ENCODE data around the gene KCNJ15.

KCNJ15 gene

GRCh38 chr21:38277501-38278131 lies 20.8 kb downstream of the KCNJ15 start:
- no peak overlapping the region for H3K4me3 ChIP-seq (ENCODE audit: low read depth, low read length)
- TF ChIP-seq CTCF (IDR thresholded peaks at IDR 0.05; ENCODE audit: control insufficient read depth, extremely low read depth, insufficient read depth): no peak
- DNase-seq (ENCODE audit: low read depth): no peak

GRCh38 chr21:38280454-38280853 lies 23.7 kb downstream of the KCNJ15 start:
- H3K4me3 ChIP-seq (ENCODE audit: low read depth, low read length): no peak overlapping the region
- TF ChIP-seq CTCF (IDR thresholded peaks at IDR 0.05; ENCODE audit: control insufficient read depth, extremely low read depth, insufficient read depth): no peak
- DNase-seq (ENCODE audit: low read depth): no peak

- TF ChIP-seq CTCF (IDR thresholded peaks at IDR 0.05; ENCODE audit: control insufficient read depth, extremely low read depth, insufficient read depth): no peak
- DNase-seq (ENCODE audit: low read depth): no peak
- no peak overlapping the region for H3K4me3 ChIP-seq (ENCODE audit: low read depth, low read length)
Measured at GRCh38 chr21:38280867-38281266, 24.1 kb downstream of the KCNJ15 start.

- TF ChIP-seq CTCF (IDR thresholded peaks at IDR 0.05; ENCODE audit: control insufficient read depth, extremely low read depth, insufficient read depth): no peak
- DNase-seq (ENCODE audit: low read depth): no peak
- no peak overlapping the region for H3K4me3 ChIP-seq (ENCODE audit: low read depth, low read length)
Measured at GRCh38 chr21:38282921-38283320, 26.1 kb downstream of the KCNJ15 start.

- no peak overlapping the region for H3K4me3 ChIP-seq (ENCODE audit: low read depth, low read length)
- TF ChIP-seq CTCF (IDR thresholded peaks at IDR 0.05; ENCODE audit: control insufficient read depth, extremely low read depth, insufficient read depth): no peak
- DNase-seq (ENCODE audit: low read depth): no peak
Measured at GRCh38 chr21:38284216-38284615, 27.4 kb downstream of the KCNJ15 start.

- no peak overlapping the region for H3K4me3 ChIP-seq (ENCODE audit: low read depth, low read length)
- no peak for TF ChIP-seq CTCF (IDR thresholded peaks at IDR 0.05; ENCODE audit: control insufficient read depth, extremely low read depth, insufficient read depth)
- DNase-seq (ENCODE audit: low read depth): no peak
Measured at GRCh38 chr21:38286739-38287471, 30.1 kb downstream of the KCNJ15 start.

Data from LNCaP clone FGC (cell line).